Neural cell (in vitro differentiated cells): Measurements from ENCODE around the gene DLG2.

ENCODE experiments used
- EP300 ChIP-seq: fragments of 450-650 bp; conservative IDR thresholded peaks from 2 replicates; pipeline ENCODE4 v1.6.1; 2014; ENCODE audit warnings: antibody characterized with exemption, mild to moderate bottlenecking, moderate library complexity; ENCODE audit not compliant: poor library complexity, severe bottlenecking
- POLR2AphosphoS5 ChIP-seq: IDR thresholded peaks from 2 replicates; pipeline ENCODE4 v1.6.1; 2012
- RAD21 ChIP-seq: fragments of 450-650 bp; conservative IDR thresholded peaks from 2 replicates; pipeline ENCODE4 v1.6.1; 2014; ENCODE audit warnings: antibody characterized with exemption, mild to moderate bottlenecking, moderate library complexity
- TAF1 ChIP-seq: IDR thresholded peaks from 2 replicates; pipeline ENCODE4 v1.6.1; 2012; ENCODE audit warnings: low read depth
- TF ChIP-seq, protein P1 (sequence below): fragments of 450-650 bp; IDR thresholded peaks from 2 replicates; pipeline ENCODE4 v1.5.1; 2014; ENCODE audit warnings: antibody characterized with exemption, mild to moderate bottlenecking, moderate library complexity; ENCODE audit not compliant: poor library complexity, severe bottlenecking
- TF ChIP-seq, protein P2 (sequence below): IDR thresholded peaks from 2 replicates; pipeline ENCODE4 v1.6.1; 2012; ENCODE audit warnings: borderline replicate concordance

- no peak for TF ChIP-seq RAD21
- TF ChIP-seq, protein P1, sequence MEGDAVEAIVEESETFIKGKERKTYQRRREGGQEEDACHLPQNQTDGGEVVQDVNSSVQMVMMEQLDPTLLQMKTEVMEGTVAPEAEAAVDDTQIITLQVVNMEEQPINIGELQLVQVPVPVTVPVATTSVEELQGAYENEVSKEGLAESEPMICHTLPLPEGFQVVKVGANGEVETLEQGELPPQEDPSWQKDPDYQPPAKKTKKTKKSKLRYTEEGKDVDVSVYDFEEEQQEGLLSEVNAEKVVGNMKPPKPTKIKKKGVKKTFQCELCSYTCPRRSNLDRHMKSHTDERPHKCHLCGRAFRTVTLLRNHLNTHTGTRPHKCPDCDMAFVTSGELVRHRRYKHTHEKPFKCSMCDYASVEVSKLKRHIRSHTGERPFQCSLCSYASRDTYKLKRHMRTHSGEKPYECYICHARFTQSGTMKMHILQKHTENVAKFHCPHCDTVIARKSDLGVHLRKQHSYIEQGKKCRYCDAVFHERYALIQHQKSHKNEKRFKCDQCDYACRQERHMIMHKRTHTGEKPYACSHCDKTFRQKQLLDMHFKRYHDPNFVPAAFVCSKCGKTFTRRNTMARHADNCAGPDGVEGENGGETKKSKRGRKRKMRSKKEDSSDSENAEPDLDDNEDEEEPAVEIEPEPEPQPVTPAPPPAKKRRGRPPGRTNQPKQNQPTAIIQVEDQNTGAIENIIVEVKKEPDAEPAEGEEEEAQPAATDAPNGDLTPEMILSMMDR: no peak
- TF ChIP-seq, protein P2, sequence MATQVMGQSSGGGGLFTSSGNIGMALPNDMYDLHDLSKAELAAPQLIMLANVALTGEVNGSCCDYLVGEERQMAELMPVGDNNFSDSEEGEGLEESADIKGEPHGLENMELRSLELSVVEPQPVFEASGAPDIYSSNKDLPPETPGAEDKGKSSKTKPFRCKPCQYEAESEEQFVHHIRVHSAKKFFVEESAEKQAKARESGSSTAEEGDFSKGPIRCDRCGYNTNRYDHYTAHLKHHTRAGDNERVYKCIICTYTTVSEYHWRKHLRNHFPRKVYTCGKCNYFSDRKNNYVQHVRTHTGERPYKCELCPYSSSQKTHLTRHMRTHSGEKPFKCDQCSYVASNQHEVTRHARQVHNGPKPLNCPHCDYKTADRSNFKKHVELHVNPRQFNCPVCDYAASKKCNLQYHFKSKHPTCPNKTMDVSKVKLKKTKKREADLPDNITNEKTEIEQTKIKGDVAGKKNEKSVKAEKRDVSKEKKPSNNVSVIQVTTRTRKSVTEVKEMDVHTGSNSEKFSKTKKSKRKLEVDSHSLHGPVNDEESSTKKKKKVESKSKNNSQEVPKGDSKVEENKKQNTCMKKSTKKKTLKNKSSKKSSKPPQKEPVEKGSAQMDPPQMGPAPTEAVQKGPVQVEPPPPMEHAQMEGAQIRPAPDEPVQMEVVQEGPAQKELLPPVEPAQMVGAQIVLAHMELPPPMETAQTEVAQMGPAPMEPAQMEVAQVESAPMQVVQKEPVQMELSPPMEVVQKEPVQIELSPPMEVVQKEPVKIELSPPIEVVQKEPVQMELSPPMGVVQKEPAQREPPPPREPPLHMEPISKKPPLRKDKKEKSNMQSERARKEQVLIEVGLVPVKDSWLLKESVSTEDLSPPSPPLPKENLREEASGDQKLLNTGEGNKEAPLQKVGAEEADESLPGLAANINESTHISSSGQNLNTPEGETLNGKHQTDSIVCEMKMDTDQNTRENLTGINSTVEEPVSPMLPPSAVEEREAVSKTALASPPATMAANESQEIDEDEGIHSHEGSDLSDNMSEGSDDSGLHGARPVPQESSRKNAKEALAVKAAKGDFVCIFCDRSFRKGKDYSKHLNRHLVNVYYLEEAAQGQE: no peak
- no peak for TF ChIP-seq TAF1
- TF ChIP-seq EP300: no peak
- TF ChIP-seq POLR2AphosphoS5: no peak
Observed at GRCh38 chr11:83427943-83428342, 2199.2 kb downstream of the DLG2 start.
